HL-60 (cell line): ENCODE measurements around the gene SNX9.

ENCODE experiments used
- CTCF ChIP-seq: IDR thresholded peaks from one replicate; pipeline ENCODE4 v1.5.1; 2011; ENCODE audit warnings: low read length, control low read depth, inconsistent platforms; ENCODE audit not compliant: insufficient read depth
- POLR2AphosphoS5 ChIP-seq: IDR thresholded peaks from 2 replicates; pipeline ENCODE4 v1.6.1; 2012; ENCODE audit warnings: low read depth
- REST ChIP-seq: IDR thresholded peaks from 2 replicates; pipeline ENCODE4 v1.6.1; 2012; ENCODE audit warnings: low read depth; ENCODE audit not compliant: insufficient replicate concordance

GRCh38 chr6:157840261-157840660 lies 17.2 kb downstream of the SNX9 start:
- no peak for TF ChIP-seq REST
- TF ChIP-seq CTCF, result no peak
- no peak for TF ChIP-seq POLR2AphosphoS5
